Measurements from ENCODE around the gene KASH5. TPM values are rescaled to one million over a fixed set of nuclear protein-coding genes. Genes with fewer than 3 reads are reported as not detected.

Gene KASH5
- total and polyA plus RNA-seq, 2 of the 8 experiments (the other 6 are each of a cell fraction or from before 2014, with no cell fraction given), result 0.05 to 0.19 TPM

DNA sequence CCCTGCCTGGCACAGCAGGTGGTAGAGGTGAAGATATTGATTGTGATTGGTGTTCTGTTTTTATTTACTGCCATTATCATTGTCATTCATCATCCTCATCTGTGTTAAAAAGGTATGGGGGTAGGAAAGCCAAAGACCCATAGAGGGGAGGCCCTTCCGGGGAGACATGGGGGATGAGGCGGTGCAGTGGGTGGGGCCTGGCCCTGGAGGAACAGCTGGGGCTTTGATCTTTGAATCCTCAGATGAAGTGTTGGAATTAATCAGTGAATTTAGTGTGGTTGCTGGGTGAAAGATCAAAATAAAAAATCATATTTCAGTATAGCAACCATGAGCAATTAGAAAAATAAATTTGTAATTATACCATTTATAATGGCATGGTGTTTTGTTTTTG lies 27.8 kb downstream of the KASH5 start:
- Histone ChIP-seq H3K56ac (replicated peaks; ENCODE audit: insufficient read length, low read depth, low read length) (no peak overlapping the region), H3K4me3 (ENCODE audit: extremely low read depth in 1 of 4, insufficient read depth in 2 of 4, low read depth in 3 of 4, low read length in 4 of 4) (no peak overlapping the region), H4K20me1 (replicated peaks in 1 of 2; ENCODE audit: control insufficient read depth in 1 of 2, insufficient read depth in 2 of 2, low read length in 2 of 2) (no peaks in the 10 kb centered on the region), H3K4me2 (ENCODE audit: insufficient read depth in 1 of 2, low read depth in 2 of 2, low read length in 2 of 2) (0 out of 4 replicates have a peak overlapping the region, but pooled peaks of 1 of the 2 experiments have one; percentile 14), H3K9me3 (ENCODE audit: insufficient read depth in 2 of 2, low read depth in 1 of 2, low read length in 1 of 2) (no peaks in the 10 kb centered on the region), H3K4me1 (replicated peaks in 1 of 4; ENCODE audit: control insufficient read depth in 3 of 4, insufficient read depth in 4 of 4, low read length in 3 of 4) (peaks cover 3 to 22% (median 14%) of the 10 kb centered on the region in 4 experiments; a peak in 6 of 7 replicates), H3K27ac (ENCODE audit: low read depth, low read length) (no peak overlapping the region), H2AFZ (ENCODE audit: low read length) (no peak overlapping the region), H2BK120ac (replicated peaks; ENCODE audit: low read depth, low read length) (no peak overlapping the region), H3K79me2 (ENCODE audit: control insufficient read depth in 1 of 2, insufficient read depth in 2 of 2, low read length in 2 of 2) (no peaks in the 10 kb centered on the region), H2BK5ac (ENCODE audit: low read depth, low read length) (no peak overlapping the region), H3K14ac (ENCODE audit: insufficient read length) (no peak overlapping the region), H3K4ac (replicated peaks; ENCODE audit: insufficient read length, low read depth, low read length) (no peak overlapping the region), H3K79me1 (ENCODE audit: low read depth, low read length) (no peaks in the 10 kb centered on the region), H3K23me2 (ENCODE audit: low read depth, low read length) (no peaks in the 10 kb centered on the region), H3K18ac (ENCODE audit: extremely low read depth, low read length) (0 out of 2 replicates have a peak overlapping the region, but pooled peaks have one; percentile 24), H3K23ac (ENCODE audit: insufficient read length) (no peak overlapping the region), H4K5ac (ENCODE audit: insufficient read length, low read depth, low read length) (no peak overlapping the region), H2AK5ac (ENCODE audit: low read depth, low read length) (no peak overlapping the region), H4K8ac (ENCODE audit: extremely low read depth, insufficient read depth, low read length) (no peak overlapping the region), H2BK12ac (ENCODE audit: low read depth, low read length) (0 out of 2 replicates have a peak overlapping the region, but pooled peaks have one; percentile 3), H3K27me3 (replicated peaks in 1 of 4; ENCODE audit: control insufficient read depth in 3 of 4, extremely low read depth in 1 of 4, insufficient read depth in 3 of 4, low read length in 3 of 4) (no peaks in the 10 kb centered on the region), H3K9ac (replicated peaks in 1 of 4; ENCODE audit: extremely low read depth in 1 of 4, low read depth in 3 of 4, low read length in 3 of 4) (no peak overlapping the region), H2BK15ac (ENCODE audit: low read length) (no peak overlapping the region), H3K36me3 (ENCODE audit: control insufficient read depth in 2 of 4, insufficient read depth in 4 of 4, low read length in 3 of 4) (no peaks in the 10 kb centered on the region), H4K91ac (replicated peaks; ENCODE audit: insufficient read length, low read length) (no peak overlapping the region), H2BK20ac (ENCODE audit: low read length) (no peak overlapping the region)
- no peak for DNase-seq (ENCODE audit: low read depth in 1 of 2, low spot score in 2 of 2)
- CTCF ChIA-PET (ENCODE audit: partially characterized antibody), result interaction anchor here (1.0 to 14.7 kb wide), 5 partner anchors 9 to 21 kb away, joined by 5 to 291 read pairs (median 24); partner anchors contain the start of gene GFY
- no peak for FAIRE-seq
- POLR2A ChIA-PET (ENCODE audit: partially characterized antibody), result interaction anchor here (1.2 to 5.0 kb wide), 5 partner anchors 10 to 74 kb away, joined by 3 to 38 read pairs (median 6); no protein-coding TSS in a partner anchor
- 100% methylated on average over 2 of the region's 2 CpGs; no CpG with 5 or more reads in 1 of the 2 experiments for WGBS, 2 experiments (ENCODE audit: extremely low coverage in 1 of 2, insufficient coverage in 1 of 2, insufficient read length in 1 of 2, insufficient replicate concordance in 2 of 2, low coverage in 1 of 2, low lambda C conversion rate in 2 of 2, missing lambda C conversion rate in 1 of 2)
- no peak for TF ChIP-seq HDAC2 (IDR thresholded peaks at IDR 0.05; ENCODE audit: borderline replicate concordance in 1 of 2, low read depth in 2 of 2, low read length in 2 of 2)
- TF ChIP-seq TCF12 (IDR thresholded peaks at IDR 0.05; ENCODE audit: low read depth, low read length), result no peak
- no peak for TF ChIP-seq RBBP5 (IDR thresholded peaks at IDR 0.05; ENCODE audit: borderline replicate concordance, low read depth, low read length)
- no peak for TF ChIP-seq SRF (IDR thresholded peaks at IDR 0.05; ENCODE audit: low read depth, low read length)
- TF ChIP-seq SIX5 (IDR thresholded peaks at IDR 0.05; ENCODE audit: low read depth, low read length), result no peak
- no peak for TF ChIP-seq EP300 (IDR thresholded peaks at IDR 0.05; ENCODE audit: borderline replicate concordance in 1 of 2, low read depth in 2 of 2, low read length in 2 of 2)
- TF ChIP-seq EZH2 (IDR thresholded peaks at IDR 0.05; ENCODE audit: low read depth, low read length, severe bottlenecking), result no peak
- TF ChIP-seq TAF7 (optimal IDR thresholded peaks at IDR 0.05; ENCODE audit: borderline replicate concordance, low read depth, low read length), result no peak
- no peak for TF ChIP-seq CHD2 (IDR thresholded peaks at IDR 0.05; ENCODE audit: low read length)
- no peak for TF ChIP-seq MAFK (IDR thresholded peaks at IDR 0.05; ENCODE audit: low read depth, low read length)
- no peak for TF ChIP-seq YY1 (IDR thresholded peaks at IDR 0.05; ENCODE audit: low read depth, low read length)
- no peak for TF ChIP-seq POLR2AphosphoS5 (IDR thresholded peaks at IDR 0.05; ENCODE audit: low read depth, low read length)
- no peak for TF ChIP-seq ASH2L (IDR thresholded peaks at IDR 0.05; ENCODE audit: low read length)
